A673 (cell line): ENCODE measurements around the gene TRIM29. TPM values are rescaled to one million over a fixed set of nuclear protein-coding genes. Genes with fewer than 3 reads are reported as not detected.
"Not testable (repeated sequence)": the region's sequence is repeated elsewhere in the genome, so short reads cannot be mapped to it uniquely, and the experiment has no call there.

ENCODE experiments used
- BruUV-seq: library from RNA; stranded (reverse); fragments of 400-500 nt; replicated peaks from 2 replicates; lab custom pipeline; 2021; lab: Mats Ljungman, UMichigan
- CTCF ChIA-PET: fragments of 300-600 bp; sonication (Branson Sonifier 250); formaldehyde crosslinking; loops from one replicate; lab custom pipeline; 2022; ENCODE audit warnings: antibody characterized with exemption; lab: Charles Lee
- POLR2A ChIA-PET: fragments of 300-600 bp; sonication (Branson Sonifier 250); formaldehyde crosslinking; loops from one replicate; lab custom pipeline; 2022; ENCODE audit warnings: antibody characterized with exemption; ENCODE audit not compliant: low non-redundant PET; lab: Charles Lee
- DNase-seq: peaks from one replicate; pipeline ENCODE4 v3.0.0-alpha.2; 2015; ENCODE audit warnings: low spot score
- H3K27ac ChIP-seq: fragments of 200-600 bp; sonication (generic); 2 replicates; pipeline ENCODE4 v1.5.1; 2016; ENCODE audit warnings: mixed run types, low read depth, mild to moderate bottlenecking, mixed read lengths, antibody characterized with exemption, low read length; ENCODE audit not compliant: poor library complexity, severe bottlenecking
- H3K27me3 ChIP-seq: fragments of 200-600 bp; sonication (generic); replicated peaks from 2 replicates; pipeline ENCODE4 v1.6.1; 2017; ENCODE audit warnings: mixed run types, low read depth, mild to moderate bottlenecking, mixed read lengths, antibody characterized with exemption, low read length; ENCODE audit not compliant: insufficient read depth, poor library complexity
- H3K36me3 ChIP-seq: fragments of 200-600 bp; sonication (generic); 2 replicates; pipeline ENCODE4 v1.6.1; 2016; ENCODE audit warnings: mixed run types, mild to moderate bottlenecking, mixed read lengths, antibody characterized with exemption, low read length; ENCODE audit not compliant: insufficient read depth, poor library complexity, severe bottlenecking
- H3K4me1 ChIP-seq: fragments of 200-600 bp; sonication (generic); 2 replicates; pipeline ENCODE4 v1.6.1; 2017; ENCODE audit warnings: mixed run types, mild to moderate bottlenecking, mixed read lengths, antibody characterized with exemption, low read length; ENCODE audit not compliant: insufficient read depth, poor library complexity, severe bottlenecking
- H3K4me3 ChIP-seq: fragments of 200-600 bp; sonication (generic); 2 replicates; pipeline ENCODE4 v1.5.1; 2016; ENCODE audit warnings: low read depth, mixed run types, mild to moderate bottlenecking, mixed read lengths, low read length; ENCODE audit not compliant: poor library complexity, severe bottlenecking
- H3K9me3 ChIP-seq: fragments of 200-600 bp; sonication (generic); 2 replicates; pipeline ENCODE4 v1.6.1; 2016; ENCODE audit warnings: mixed run types, low read depth, mild to moderate bottlenecking, mixed read lengths, antibody characterized with exemption, low read length; ENCODE audit not compliant: poor library complexity, severe bottlenecking
- EZH2 ChIP-seq: fragments of 200-600 bp; sonication (generic); IDR thresholded peaks from 2 replicates; pipeline ENCODE4 v1.6.1; 2017; ENCODE audit warnings: borderline replicate concordance, low read depth, mild to moderate bottlenecking, mixed read lengths, antibody characterized with exemption, low read length; ENCODE audit not compliant: poor library complexity, severe bottlenecking
- intact Hi-C: fragments of 100-400 bp; cut with micrococcal nuclease; formaldehyde crosslinking; loops from one replicate; pipeline ENCODE4 v1.10.0; 2022; ENCODE audit not compliant: unreplicated experiment
- total RNA-seq: library from RNA; stranded (reverse); gene quantifications from 2 replicates; pipeline ENCODE4 v1.2.3, GENCODE V29; 2021
- TF ChIP-seq, protein P1 (sequence below): fragments of 300-800, 200-600 bp; sonication (generic); conservative IDR thresholded peaks from 2 replicates; pipeline ENCODE4 v1.5.1; 2017; ENCODE audit warnings: low read depth, mild to moderate bottlenecking, antibody characterized with exemption, low read length, moderate library complexity, mixed read lengths

Gene TRIM29
- total RNA-seq, 1 experiment from 2014 or later: not detected

DNA sequence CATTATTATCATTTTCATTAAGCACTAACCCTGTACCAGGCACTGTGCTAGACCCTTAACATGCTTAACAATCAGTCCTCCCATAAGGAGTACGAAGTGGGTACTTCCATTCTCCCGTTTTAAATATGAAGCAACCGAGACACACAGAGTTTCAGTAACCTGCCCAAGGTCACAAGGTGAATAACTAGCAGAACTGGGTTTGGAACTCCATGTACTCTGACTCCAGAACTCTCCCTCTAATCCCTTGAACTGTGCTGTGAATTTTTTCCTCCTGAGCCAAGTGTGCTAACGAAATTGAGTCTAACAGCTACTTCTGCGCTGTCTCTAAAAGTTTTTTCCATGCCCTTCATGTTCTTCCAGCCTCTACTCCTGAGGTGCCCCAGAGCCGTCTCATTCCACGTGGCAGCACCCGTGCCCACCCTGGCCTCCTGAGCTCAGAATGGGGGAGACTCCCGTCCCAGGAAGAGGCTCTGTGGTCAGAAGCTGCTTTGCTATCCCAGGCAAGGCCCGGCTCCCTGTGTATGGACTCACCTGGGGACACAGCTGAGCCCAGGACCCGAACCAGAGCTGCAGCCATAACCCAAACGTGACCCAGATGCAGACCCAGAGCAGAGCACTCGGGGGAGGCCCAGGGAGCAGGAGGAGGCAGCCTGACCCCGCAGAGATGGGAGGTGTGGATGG is 8.6 kb upstream of the TRIM29 start:
- H3K36me3 ChIP-seq: no peaks in the 10 kb centered on the region
- CTCF ChIA-PET: no interaction called here
- DNase-seq: no peak
- H3K4me1 ChIP-seq: no peaks in the 10 kb centered on the region
- BruUV-seq: no TSS peak
- H3K27me3 ChIP-seq: peaks cover 51% of the 10 kb centered on the region
- no peaks in the 10 kb centered on the region for H3K9me3 ChIP-seq
- no peak overlapping the region for H3K27ac ChIP-seq
- H3K4me3 ChIP-seq: no peak overlapping the region
- POLR2A ChIA-PET: no interaction called here
- TF ChIP-seq, protein P1, sequence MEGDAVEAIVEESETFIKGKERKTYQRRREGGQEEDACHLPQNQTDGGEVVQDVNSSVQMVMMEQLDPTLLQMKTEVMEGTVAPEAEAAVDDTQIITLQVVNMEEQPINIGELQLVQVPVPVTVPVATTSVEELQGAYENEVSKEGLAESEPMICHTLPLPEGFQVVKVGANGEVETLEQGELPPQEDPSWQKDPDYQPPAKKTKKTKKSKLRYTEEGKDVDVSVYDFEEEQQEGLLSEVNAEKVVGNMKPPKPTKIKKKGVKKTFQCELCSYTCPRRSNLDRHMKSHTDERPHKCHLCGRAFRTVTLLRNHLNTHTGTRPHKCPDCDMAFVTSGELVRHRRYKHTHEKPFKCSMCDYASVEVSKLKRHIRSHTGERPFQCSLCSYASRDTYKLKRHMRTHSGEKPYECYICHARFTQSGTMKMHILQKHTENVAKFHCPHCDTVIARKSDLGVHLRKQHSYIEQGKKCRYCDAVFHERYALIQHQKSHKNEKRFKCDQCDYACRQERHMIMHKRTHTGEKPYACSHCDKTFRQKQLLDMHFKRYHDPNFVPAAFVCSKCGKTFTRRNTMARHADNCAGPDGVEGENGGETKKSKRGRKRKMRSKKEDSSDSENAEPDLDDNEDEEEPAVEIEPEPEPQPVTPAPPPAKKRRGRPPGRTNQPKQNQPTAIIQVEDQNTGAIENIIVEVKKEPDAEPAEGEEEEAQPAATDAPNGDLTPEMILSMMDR: no peak
- no peak for TF ChIP-seq EZH2
- intact Hi-C loops: no loop called here

DNA sequence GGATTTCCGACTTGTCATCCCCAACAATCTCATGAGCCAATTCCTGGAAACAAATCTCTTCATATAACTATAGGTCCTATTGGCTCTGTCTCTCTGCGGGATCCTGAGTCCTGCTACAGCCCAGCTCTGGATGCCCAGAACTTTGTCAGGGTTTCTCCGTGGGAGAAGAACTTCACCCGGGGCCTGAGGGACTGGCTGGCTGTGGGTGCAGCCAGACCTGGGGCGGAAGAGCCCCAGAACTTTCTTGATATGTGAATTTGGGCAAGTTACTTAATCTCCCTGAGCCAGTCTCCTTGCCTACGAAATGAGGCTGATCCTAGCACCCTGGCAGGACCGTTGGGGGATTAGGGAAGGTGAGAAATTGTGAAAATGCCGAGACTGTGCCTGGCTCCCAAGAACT is 6.6 kb upstream of the TRIM29 start:
- intact Hi-C loops: no loop called here
- H3K27me3 ChIP-seq: peaks cover 42% of the 10 kb centered on the region
- no peak overlapping the region for H3K4me3 ChIP-seq
- H3K4me1 ChIP-seq: no peaks in the 10 kb centered on the region
- TF ChIP-seq, protein P1: no peak
- H3K27ac ChIP-seq: no peak overlapping the region
- no peak for DNase-seq
- CTCF ChIA-PET: no interaction called here
- no TSS peak for BruUV-seq
- H3K9me3 ChIP-seq: no peaks in the 10 kb centered on the region
- POLR2A ChIA-PET: no interaction called here
- no peaks in the 10 kb centered on the region for H3K36me3 ChIP-seq

DNA sequence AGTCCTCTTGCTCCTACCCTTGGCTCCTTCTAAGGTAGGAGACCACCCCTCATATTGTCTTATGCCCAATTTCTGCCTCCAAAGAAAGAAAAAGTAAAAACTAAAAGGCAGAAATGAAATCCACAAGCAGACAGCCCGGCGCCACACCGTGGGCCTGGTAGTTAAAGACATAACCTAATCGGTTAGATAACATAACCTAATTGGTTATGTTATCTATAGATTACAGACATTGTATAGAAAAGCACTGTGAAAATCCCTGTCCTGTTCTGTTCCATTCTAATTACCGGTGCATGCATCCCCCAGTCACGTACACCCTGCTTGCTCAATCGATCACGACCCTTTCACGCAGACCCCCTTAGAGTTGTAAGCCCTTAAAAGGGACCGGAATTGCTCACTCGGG is 5.6 kb upstream of the TRIM29 start:
- H3K4me1 ChIP-seq, POLR2A ChIA-PET, H3K9me3 ChIP-seq, CTCF ChIA-PET, H3K4me3 ChIP-seq, DNase-seq, H3K27ac ChIP-seq, H3K36me3 ChIP-seq, intact Hi-C loops, BruUV-seq: not testable (repeated sequence)
- peaks cover 32% of the 10 kb centered on the region for H3K27me3 ChIP-seq
